ENCODE measurements around the gene WNK2.

Gene WNK2

DNA sequence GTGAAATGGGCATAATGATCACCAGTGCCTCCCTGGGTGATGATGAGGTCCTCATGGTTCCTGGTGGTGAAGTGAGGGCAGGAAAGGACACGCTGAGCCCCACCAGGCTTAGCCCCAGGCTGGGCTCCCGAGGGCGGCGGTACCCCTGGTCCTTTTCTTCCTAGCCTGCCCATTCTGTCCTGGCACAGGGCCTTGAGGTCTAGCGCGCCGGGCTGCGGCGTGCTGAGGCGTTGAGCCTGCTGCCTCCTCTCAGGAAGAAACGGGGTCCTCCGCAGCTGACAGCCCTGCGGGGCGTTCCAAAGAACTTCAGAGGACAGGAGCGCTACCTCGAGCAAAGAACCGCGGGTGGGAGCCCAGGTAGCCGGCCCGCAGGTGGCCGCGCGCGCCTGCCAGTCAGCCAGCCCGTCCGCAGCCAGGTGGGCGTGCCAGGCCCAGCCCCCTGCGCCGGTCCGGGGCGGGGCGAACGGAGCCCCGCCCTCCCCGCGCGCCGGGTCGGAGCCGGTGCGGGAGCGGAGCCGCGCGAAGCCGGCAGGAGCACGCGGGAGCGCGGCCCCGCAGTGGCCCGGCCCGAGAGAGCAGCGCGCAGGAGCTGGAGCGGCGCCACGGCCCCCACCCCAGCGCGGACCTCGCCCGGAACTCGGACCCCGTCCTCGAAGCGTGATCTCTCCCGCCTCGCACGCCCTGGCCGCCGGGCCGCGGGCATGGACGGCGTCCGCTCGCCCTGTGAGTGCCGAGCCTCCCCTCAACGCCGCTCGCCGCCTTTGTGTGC, at the start of gene WNK2:
Gene WNK2, plus strand, starts transcription at position 477 of the 769 bp plus-strand sequence. CDS start 791 bp downstream, outside the sequence.
- DNase-seq, result peak; percentile 19 to 28

- DNase-seq, result no peak
Measured at GRCh38 chr9:93134740-93135444, 49.0 kb upstream of the WNK2 start.

- DNase-seq, result no peak
Measured at GRCh38 chr9:93136011-93136440, 47.9 kb upstream of the WNK2 start.

- no peak for DNase-seq
Measured at GRCh38 chr9:93137362-93137761, 46.6 kb upstream of the WNK2 start.

DNA sequence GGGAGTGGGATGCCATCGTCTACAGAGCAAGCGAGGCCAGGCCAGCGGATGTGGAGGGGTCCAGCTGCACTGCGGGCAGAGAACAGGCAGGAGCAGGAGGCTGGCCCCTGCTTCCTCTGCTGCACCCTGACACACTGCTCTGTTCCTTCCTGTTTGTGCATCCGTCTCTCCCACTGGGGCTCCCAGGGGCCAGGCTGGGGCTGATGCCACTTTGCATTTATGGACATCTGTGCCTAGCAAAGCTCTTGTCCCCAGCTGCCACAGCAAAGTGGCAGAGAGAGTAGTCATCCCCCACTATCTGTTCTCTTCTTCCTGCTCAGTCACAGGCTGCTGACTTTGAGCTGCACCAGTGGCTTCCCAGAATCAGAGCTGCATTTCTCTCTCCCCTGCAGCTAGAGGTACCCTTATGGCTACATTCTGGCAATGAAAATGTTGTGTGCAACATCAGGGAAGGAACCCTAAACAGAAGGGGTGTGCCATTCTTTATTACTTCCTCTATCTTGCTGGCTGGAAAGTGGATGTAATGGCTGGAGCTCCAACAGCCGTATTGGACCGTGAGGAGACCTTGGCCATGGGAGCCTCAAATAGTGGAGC, 45.7 kb upstream of the WNK2 start:
- no peak for DNase-seq

DNA sequence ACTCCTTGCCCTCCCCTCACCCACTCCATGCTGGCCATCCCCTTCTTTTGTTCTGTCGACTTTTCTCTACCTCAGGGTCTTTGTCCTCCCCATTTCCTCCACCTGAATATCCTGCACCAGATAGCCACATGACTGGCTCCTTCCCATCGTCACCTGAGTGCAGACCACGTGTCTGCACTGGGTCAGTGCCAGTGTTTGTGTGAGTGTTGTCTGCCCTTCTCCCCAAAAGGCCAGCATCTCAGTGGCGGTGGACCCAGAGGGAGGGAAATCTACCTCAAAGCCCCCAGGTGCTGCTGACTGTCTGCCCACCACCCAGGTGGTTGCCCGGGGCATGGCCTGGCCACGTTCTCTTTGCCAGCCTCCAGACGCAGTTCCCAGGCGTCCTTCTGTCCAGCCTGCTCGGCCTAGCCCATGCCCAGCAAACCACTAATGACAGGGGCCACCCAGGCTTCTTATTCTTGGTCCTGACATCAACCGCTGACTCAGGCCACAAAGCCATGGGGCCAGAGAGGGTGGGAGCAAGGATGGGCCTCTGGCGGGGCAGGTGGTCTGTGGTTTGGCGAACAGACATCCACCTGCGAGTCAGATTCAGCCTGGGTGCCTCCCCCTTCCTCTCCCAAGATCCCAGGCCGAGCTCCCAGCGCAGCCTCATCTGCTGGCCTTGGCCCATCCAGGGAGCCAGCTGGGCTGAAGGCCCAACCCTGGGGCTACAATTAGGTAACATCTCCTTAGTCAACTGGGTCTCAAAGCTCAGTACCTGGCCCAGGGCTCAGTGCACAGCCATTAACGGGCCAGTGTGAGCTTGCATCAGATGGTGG, 44.4 kb upstream of the WNK2 start:
- no peak for DNase-seq

- DNase-seq, result no peak
Measured at GRCh38 chr9:93141771-93142483, 42.0 kb upstream of the WNK2 start.

DNA sequence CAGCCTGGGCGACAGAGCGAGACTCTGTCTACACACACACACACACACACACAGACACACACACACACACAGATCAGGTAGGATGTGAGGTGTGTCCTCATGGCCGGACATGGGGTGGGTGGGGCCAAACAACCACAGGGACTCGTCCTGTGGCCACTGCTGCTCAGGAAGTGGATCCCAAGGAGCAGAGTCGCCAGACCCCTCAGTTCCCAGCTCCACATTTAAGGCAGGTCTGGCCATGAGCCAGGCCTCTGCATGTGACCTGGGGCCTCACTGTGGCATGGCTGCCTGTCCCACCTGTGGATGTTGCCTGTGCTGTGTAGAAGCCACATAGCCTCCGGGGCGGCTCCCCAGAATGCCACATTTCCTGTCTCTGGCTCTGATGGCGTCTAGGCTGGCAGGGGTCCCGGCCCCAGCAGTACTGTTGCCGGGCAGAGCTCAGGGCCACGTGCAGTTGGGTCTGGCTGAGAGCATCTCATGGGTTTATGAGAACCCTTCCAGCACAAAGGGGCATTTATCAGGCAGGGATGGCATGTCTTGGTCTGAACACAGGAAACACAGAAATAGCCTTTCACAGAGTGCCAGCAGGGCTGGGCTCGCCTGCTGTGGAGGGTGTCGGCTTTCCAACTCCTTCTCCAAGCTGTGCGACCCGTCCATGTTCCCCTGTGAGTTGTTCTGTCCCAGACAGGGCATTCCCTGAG, 40.0 kb upstream of the WNK2 start:
- DNase-seq, result peak; percentile 35 to 47

DNA sequence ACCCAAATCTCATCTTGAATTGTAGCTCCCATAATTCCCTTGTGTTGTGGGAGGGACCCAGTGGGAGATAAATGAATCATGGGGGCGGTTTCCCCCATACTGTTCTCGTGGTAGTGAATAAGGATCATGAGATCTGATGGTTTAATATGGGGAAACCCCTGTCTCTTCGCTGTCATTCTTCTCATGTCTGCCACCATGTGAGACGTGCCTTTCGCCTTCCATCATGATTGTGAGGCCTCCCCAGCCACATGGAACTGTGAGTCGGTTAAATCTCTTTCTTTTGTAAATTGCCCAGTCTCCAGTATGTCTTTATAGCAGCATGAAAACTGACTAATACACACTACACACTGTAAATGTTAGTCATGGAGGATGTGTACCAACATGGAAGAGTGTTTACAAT, 37.2 kb upstream of the WNK2 start:
- peak; percentile 47 to 50 for DNase-seq

- no peak for DNase-seq
Measured at GRCh38 chr9:93147632-93148031, 36.3 kb upstream of the WNK2 start.

GRCh38 chr9:93148721-93149120, 35.2 kb upstream of the WNK2 start:
- no peak for DNase-seq

DNA sequence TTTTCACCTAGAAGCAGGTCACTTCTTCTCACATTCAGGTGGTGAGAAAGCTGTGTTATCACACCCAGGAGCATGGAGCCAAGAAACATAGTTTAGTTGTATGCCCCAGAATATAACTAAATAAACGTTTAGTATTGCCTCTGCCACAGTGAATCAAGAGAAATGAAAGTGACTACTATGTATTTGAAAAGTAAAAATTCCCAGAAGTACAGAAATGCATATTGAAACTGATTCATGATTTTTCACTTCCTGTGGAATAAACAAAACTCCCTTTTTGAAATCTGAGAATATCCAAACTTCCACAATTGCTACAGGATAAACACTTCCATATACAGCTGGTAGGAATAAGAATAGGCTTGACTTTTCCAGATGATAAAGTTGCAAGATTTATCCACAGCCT, 34.6 kb upstream of the WNK2 start:
- DNase-seq, result no peak

DNA sequence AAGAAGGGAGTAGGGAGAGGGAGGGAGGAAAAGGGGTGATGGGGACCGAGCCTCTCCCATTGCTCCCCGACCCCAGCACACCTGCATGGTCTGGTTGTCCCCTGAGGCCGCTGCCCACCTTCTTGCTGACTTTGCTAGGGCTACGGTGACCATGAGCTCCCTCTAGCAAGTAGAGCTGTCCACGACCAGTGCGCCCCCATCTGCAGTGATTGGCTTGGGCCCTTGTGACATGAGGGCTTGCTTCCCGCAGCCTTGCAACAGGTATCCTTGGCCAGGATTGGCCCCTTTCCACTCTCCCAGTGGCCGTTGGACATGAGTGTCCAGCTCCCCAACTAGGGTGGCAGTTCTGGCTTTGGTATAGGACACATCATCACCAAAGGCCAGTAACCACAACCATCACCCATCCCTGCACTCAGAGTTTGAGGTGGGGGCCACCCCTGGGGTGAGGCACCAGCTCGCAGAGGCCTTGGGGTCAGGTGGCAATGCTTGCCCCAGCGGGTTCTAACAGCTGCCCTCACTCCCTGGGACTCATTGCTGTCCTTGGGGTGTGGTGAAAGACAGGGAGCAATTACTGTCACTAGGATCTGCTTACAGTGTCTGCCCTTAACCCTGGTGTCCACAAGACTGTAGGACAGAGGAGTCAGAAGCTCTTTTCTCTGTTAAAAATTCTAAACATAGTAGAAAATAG, 32.7 kb upstream of the WNK2 start:
- DNase-seq, result no peak

DNA sequence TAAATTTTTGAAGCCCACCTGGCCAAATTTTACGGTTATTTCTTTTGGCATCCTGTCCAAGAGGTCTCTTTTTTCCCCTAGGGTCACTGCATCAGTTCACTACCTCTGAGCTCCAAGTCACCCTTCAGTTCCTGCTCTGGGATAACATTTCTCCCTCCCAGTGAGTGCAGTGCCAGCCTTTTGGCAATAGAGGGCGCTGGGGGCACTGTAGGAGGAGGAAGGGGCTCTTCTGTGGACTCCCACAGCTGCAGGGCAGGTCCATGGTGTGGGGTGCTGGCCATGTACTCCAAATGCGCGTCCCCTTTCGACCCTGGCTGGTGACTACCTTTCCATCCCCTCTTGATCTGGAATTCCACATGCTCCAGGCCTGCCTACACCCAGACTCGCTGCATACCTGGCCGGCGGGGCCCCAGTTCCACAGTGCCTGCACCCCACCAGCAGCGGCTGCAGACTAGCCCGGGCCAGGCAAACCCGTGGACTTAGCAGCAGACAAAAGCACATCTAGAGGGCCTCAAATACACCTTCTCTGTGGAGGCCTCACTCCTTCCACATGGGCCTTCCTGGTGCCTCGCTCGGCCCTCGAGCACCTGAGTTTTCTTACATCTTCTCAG, 29.5 kb upstream of the WNK2 start:
- peak in 1 of 2 donors; percentile 46 for DNase-seq

DNA sequence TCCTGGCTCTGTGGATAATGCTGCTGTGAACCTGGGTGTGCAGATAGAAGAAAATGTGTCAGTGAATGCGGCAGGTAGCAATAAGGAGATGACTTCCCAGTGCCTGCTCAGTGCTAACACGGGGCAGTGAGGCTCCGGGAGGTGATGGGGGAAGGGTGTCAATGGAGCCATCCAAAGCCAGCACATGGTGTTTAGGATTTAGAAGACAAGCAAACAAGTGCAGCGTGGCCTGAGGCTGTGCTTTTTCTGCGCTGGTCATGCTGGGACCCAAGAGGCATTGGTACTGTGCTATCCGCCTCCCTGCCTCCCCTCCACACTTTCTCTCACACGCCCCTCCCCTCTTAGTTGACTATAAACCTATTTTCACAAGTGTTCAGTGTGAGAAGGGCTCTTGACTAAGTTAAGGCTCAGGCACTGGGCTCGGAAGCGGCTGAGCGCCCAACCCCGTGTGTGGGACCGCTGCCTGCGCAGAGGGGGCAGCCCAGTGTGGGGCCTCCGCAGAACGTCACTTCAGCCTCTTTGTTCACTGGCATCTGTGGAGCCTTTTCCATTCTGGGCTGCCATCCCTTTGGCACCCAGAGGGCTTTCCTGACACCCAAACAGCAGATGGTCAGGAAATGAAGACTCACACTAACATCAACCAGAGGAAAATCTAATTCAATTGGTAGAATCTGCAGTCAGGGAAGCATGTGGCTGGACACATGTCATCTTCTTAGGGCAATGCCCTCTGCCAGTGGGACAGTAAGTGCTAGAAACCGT, 28.0 kb upstream of the WNK2 start:
- no peak for DNase-seq

DNA sequence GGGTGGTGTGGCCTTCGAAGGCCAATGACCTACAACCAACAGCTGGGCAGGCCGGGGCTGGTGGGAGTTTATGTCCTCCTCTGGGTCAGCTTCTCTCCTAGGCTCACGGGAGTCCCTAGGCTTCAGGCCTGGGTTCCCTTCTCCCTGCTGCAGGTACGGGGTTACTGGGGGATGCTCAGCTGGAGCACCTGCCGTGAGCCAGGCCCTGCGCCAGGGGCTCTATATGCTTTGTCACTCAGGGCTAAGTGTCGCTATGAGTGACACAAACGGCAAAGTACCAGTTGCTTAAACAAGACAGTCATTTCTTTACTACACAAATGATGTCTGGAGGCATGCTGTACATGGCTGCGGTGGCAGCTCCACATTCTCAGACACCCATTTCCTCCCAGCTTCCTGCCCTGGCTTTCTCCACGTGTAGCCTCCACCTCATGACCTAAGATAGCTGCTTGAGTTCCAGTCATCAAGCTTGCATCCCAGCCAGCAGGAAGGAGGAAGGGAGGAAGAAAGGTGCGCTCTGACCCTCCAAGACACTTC, 27.4 kb upstream of the WNK2 start:
- DNase-seq, result no peak

- DNase-seq, result peak; percentile 55 to 69
Measured at GRCh38 chr9:93159601-93160471, 24.1 kb upstream of the WNK2 start.

- no peak for DNase-seq
Measured at GRCh38 chr9:93161786-93162562, 22.0 kb upstream of the WNK2 start.
